ENCODE results near the gene SH3TC2.

GRCh38 chr5:148967783-148968182 lies 95.1 kb downstream of the SH3TC2 start:
- no peak for TF ChIP-seq CTCF (conservative IDR thresholded peaks at IDR 0.05; ENCODE audit: low read depth, low read length)
- no peak for TF ChIP-seq NFE2L2 (IDR thresholded peaks at IDR 0.05; ENCODE audit: low read depth, low read length)
- TF ChIP-seq BHLHE40 (IDR thresholded peaks at IDR 0.05; ENCODE audit: low read depth, low read length): no peak
- TF ChIP-seq POLR2A (IDR thresholded peaks at IDR 0.05; ENCODE audit: low read depth, low read length): no peak
- no peak for TF ChIP-seq RCOR1 (IDR thresholded peaks at IDR 0.05; ENCODE audit: insufficient replicate concordance, low read length)
- TF ChIP-seq SMC3 (IDR thresholded peaks at IDR 0.05; ENCODE audit: low read depth, low read length): no peak
- no peak for TF ChIP-seq USF2 (IDR thresholded peaks at IDR 0.05; ENCODE audit: low read depth, low read length)

All from IMR-90 (cell line).